Measurements from ENCODE around the gene ASGR1.

ASGR1 gene

GRCh38 chr17:7217113-7217987, 38.2 kb upstream of the ASGR1 start (continued):
- TF ChIP-seq PRDM10 (tag by site-specific recombination; IDR thresholded peaks at IDR 0.05), result peak; percentile 58
- TF ChIP-seq ZNF654 (tag by site-specific recombination; IDR thresholded peaks at IDR 0.05; ENCODE audit: low read depth), result no peak
- TF ChIP-seq ZNF391 (tag by site-specific recombination; IDR thresholded peaks at IDR 0.05; ENCODE audit: borderline replicate concordance, low read depth), result no peak
- 0 out of 2 replicates have a peak, but pooled peaks have one; percentile 0 for TF ChIP-seq SCRT2 (tag by site-specific recombination; IDR thresholded peaks at IDR 0.05)
- TF ChIP-seq ZNF398 (tag by site-specific recombination; IDR thresholded peaks at IDR 0.05), result peak; percentile 77
- 0 out of 2 replicates have a peak, but pooled peaks have one; percentile 26 for TF ChIP-seq EGR2 (tag by site-specific recombination; IDR thresholded peaks at IDR 0.05; ENCODE audit: low read depth)
- TF ChIP-seq PRDM4 (tag by site-specific recombination; IDR thresholded peaks at IDR 0.05), result peak; percentile 36; the same call in 1 of the 2 replicates
- TF ChIP-seq ZFHX2 (tag by site-specific recombination; conservative IDR thresholded peaks at IDR 0.05), result peak; percentile 34
- TF ChIP-seq ZNF629 (tag by site-specific recombination; IDR thresholded peaks at IDR 0.05), result 0 out of 2 replicates have a peak, but pooled peaks have one; percentile 40
- TF ChIP-seq ZNF600 (tag by site-specific recombination; IDR thresholded peaks at IDR 0.05), result peak; percentile 8; the same call in 1 of the 2 replicates
- TF ChIP-seq HIC1 (tag by site-specific recombination; IDR thresholded peaks at IDR 0.05), result peak; percentile 81
- 0 out of 2 replicates have a peak, but pooled peaks have one; percentile 40 for TF ChIP-seq ZIC2 (tag by site-specific recombination; IDR thresholded peaks at IDR 0.05)
- TF ChIP-seq ZNF626 (tag by site-specific recombination; IDR thresholded peaks at IDR 0.05), result no peak
- peak; percentile 72; the same call in 1 of the 2 replicates for TF ChIP-seq ZBTB48 (tag by site-specific recombination; IDR thresholded peaks at IDR 0.05)
- TF ChIP-seq GLIS1 (tag by site-specific recombination; IDR thresholded peaks at IDR 0.05), result peak; percentile 81
- no peak for TF ChIP-seq ZNF366 (tag by site-specific recombination; conservative IDR thresholded peaks at IDR 0.05)
- TF ChIP-seq GLIS2 (tag by site-specific recombination; IDR thresholded peaks at IDR 0.05), result peak; percentile 84
- TF ChIP-seq SP7 (tag by site-specific recombination; IDR thresholded peaks at IDR 0.05), result peak; percentile 42; the same call in 1 of the 2 replicates
- no peak for TF ChIP-seq ZNF510 (tag by site-specific recombination; IDR thresholded peaks at IDR 0.05; ENCODE audit: insufficient replicate concordance)
- no peak for TF ChIP-seq ZNF670 (tag by site-specific recombination; IDR thresholded peaks at IDR 0.05; ENCODE audit: low read depth)
- no peak for TF ChIP-seq ZNF174 (tag by site-specific recombination; IDR thresholded peaks at IDR 0.05)
- no peak for TF ChIP-seq ZNF792 (tag by site-specific recombination; IDR thresholded peaks at IDR 0.05)
- TF ChIP-seq ZNF394 (tag by site-specific recombination; IDR thresholded peaks at IDR 0.05; ENCODE audit: borderline replicate concordance), result peak; percentile 59; the same call in 1 of the 2 replicates
- 0 out of 2 replicates have a peak, but pooled peaks have one; percentile 20 for TF ChIP-seq ZNF76 (tag by site-specific recombination; IDR thresholded peaks at IDR 0.05; ENCODE audit: borderline replicate concordance, low read depth)
- no peak for TF ChIP-seq BCL11A (tag by site-specific recombination; IDR thresholded peaks at IDR 0.05; ENCODE audit: low read depth)
- TF ChIP-seq ZSCAN23 (tag by site-specific recombination; IDR thresholded peaks at IDR 0.05), result no peak

All from HEK293 (cell line).